GM12891 (cell line): ENCODE results near the gene LRRFIP2.

ENCODE experiments used
- POLR2A ChIP-seq: IDR thresholded peaks from 2 replicates; pipeline ENCODE4 v1.6.1; 2011; ENCODE audit warnings: low read depth, low read length, control low read depth
- POLR2AphosphoS5 ChIP-seq: IDR thresholded peaks from 2 replicates; pipeline ENCODE4 v1.6.1; 2011; ENCODE audit warnings: low read depth, low read length, control low read depth
- SPI1 ChIP-seq: IDR thresholded peaks from 2 replicates; pipeline ENCODE4 v1.6.1; 2011; ENCODE audit warnings: low read depth, low read length, control low read depth
- TAF1 ChIP-seq: IDR thresholded peaks from 2 replicates; pipeline ENCODE4 v1.6.1; 2011; ENCODE audit warnings: low read depth, low read length, control low read depth

- TF ChIP-seq SPI1 (no peak), POLR2AphosphoS5 (no peak), TAF1 (no peak), POLR2A (no peak)
Measured at GRCh38 chr3:37123292-37123691, 51.1 kb downstream of the LRRFIP2 start.
